DLD1 (cell line): ENCODE results near the gene VAV2.

Source experiments
- in situ Hi-C: cut with HindIII; loops from 2 replicates; pipeline ENCODE4 v1.10.0; 2017; ENCODE audit warnings: low sequenced_read_pairs

VAV2 gene

GRCh38 chr9:133954862-133955529 lies 37.1 kb downstream of the VAV2 start:
- in situ Hi-C loops = no loop called here

DNA sequence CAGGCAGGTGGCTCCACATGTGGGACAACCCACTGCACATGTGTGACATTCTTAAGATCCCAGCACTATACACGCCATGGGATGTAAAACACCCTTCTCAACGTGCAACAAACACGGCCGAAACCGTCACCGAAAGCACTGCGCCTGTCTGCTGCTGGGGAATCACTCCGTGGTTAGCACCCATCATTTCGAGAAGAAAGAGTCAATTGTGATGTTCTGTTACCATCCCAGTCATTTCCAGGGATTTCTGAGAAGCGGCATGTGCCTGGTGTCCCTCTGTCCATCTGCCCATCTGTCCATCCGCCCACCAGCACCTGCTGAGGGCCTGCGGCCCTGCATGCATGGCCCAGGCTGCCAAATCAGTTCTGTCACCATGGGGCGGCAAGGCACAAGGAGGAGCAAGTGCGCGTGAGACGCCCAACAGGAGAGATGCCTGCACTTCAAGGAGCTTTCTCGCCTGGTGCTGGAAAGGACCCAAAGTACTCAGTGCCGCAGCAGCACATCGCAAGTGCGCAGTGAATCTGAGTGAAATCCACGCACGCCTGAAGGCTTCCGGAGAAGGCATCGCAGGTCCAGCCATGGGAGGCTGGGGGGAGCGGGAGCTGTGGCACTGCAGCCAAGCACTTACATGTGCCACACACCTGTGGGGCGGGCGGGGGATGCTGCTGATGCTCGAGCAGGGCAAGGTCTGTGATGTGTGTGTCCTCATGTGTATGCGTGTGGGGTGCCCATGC lies 38.0 kb downstream of the VAV2 start:
- in situ Hi-C loops = no loop called here

- in situ Hi-C loops = no loop called here
These were observed 38.5 kb downstream of the VAV2 start for GRCh38 chr9:133953621-133953975.

GRCh38 chr9:133952598-133953550 lies 39.2 kb downstream of the VAV2 start:
- in situ Hi-C loops = no loop called here

DNA sequence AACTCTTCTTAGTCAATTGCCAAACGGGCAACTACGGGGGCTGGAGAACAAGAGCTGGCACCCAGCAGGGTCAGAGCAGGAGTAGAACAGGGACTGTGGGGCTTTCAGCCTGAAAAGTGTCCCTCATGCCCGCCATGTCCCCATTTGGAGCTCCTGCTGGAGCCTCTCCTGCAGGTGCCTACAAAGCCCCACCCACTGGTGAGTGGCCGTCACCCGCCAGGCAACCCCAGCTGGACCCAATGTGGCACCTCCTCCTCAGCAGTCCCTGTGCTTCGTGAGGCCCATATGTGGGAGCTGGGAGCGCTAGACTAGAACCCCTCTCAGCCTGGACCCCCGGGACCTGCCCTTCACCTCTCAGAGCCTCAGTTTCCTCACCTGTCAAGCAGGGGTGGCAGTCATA lies 40.9 kb downstream of the VAV2 start:
- in situ Hi-C loops = no loop called here

GRCh38 chr9:133950629-133951111 lies 41.5 kb downstream of the VAV2 start:
- in situ Hi-C loops = no loop called here

- in situ Hi-C loops = no loop called here
These were observed 41.9 kb downstream of the VAV2 start for GRCh38 chr9:133950192-133950591.

DNA sequence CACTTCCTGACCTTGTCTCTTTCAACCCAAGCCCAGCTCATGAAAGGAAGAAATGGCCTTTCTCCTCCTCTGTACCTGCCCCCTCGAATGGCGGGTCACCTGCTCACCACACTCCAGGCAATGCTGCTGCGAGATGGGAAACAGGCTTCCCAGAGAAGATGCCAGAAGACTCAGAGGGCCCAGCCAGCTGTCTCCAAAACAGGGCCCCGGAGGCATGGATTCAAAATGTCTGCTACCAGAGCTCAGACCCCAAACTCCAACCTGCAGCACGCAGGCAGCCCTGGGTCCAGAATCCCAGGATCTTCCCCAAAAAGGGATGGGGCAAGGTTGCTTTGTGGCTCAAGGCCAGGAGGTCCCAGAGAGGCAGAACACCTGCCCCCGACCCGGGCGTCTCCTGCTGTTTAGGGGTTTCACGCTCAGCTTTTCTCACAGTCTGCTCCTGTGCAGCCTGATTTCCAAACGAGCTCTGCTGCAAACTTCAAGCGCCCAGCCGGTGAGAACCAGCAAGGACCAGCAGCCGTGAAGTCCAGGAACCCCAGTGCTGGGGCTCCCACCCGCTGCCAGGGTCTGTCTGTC lies 42.5 kb downstream of the VAV2 start:
- in situ Hi-C loops = no loop called here

DNA sequence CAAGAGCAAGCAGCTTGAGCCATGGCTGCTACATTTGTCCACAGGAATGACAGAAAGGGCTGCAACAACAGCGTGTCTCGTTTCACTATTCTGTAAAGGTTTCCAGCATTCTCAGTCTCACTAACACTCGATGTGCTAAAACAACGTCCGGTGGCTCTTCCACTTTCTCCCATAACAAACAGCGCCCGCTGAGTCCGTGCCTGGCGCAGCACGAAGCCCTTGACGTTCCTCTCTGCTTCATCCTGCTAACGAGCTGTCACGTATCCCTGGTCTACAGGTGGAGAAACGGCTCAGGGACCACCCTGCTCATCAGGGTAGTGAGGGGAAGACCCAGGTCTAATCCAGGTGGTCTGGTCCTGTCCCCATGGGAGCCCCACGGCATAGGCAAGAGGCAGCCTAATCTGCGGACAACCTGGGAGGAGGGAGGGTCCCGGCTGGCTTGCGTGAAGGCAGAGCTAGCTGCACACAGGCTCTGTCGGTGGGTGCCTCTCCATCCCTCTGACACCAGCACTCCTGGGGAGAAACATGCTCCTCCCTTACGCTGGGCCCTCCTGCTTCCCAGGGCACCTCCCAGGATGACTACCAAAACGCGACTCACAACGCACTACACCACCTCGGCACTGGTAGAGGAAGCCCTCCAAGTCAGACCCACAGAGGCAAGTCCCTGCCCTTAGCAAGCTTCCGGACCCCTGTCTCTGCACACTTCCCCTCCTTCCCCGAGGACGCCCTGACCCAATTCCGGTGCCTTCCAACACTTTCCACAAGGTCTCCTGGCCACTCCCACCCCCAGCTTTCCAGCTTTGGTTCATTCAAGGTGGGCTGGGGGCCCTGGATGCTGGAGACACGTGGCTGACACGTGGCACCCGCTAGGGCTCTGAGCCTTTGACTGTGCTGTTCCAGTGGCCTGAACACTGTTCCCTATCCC lies 43.3 kb downstream of the VAV2 start:
- in situ Hi-C loops = no loop called here

- in situ Hi-C loops = no loop called here
These were observed 44.0 kb downstream of the VAV2 start for GRCh38 chr9:133948131-133948530.

GRCh38 chr9:133946840-133947486 lies 45.2 kb downstream of the VAV2 start:
- in situ Hi-C loops = no loop called here

GRCh38 chr9:133945977-133946753 lies 46.0 kb downstream of the VAV2 start:
- in situ Hi-C loops = no loop called here

- in situ Hi-C loops = no loop called here
These were observed 46.7 kb downstream of the VAV2 start for GRCh38 chr9:133945314-133945975.

- in situ Hi-C loops = no loop called here
These were observed 47.4 kb downstream of the VAV2 start for GRCh38 chr9:133944746-133945135.

DNA sequence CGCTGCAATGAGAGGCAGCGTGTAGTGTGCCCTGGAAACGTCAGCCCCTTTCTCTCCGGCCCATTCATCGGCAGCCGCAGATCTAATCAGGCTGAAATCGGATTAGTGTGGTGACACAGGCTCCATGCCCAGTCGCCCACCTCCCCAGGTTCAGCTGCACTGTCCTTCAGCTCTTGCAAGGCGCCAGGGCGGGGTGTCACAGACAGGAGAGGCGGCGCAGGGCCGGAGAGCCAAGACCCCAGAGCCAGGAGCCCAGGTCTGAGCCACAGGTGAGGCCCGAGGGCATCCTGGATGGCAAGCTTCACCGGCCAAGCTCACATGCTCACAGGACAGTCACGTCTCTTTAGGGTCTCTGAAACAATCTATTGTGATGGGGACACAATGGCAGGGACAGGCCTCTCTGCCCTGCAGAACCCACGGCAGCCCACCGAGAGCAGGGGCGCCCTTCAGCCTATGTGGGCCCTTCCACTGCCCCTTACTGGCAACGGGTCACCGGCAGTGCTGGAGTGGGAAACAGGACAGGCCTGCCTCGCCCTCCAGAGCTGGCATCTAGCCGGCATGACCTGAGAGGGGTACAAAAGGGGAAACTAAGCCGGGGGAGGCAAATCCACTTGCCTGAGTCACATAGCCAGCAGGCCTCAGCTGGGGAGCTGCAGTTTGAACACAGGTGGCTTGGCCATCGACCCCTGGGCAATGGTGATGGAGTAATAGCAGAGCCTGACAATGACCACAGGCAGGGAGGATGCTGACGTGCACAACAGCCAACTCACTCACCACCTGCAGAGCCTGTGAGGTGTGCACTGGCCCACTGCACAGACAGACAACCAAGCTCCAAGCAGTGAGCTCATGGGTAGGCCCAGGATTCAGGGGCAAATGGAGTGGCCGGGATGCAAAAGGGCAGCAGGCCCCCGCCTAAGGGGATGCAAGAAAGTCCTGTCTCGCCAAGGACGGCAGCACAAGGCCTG lies 48.1 kb downstream of the VAV2 start:
- in situ Hi-C loops = no loop called here

DNA sequence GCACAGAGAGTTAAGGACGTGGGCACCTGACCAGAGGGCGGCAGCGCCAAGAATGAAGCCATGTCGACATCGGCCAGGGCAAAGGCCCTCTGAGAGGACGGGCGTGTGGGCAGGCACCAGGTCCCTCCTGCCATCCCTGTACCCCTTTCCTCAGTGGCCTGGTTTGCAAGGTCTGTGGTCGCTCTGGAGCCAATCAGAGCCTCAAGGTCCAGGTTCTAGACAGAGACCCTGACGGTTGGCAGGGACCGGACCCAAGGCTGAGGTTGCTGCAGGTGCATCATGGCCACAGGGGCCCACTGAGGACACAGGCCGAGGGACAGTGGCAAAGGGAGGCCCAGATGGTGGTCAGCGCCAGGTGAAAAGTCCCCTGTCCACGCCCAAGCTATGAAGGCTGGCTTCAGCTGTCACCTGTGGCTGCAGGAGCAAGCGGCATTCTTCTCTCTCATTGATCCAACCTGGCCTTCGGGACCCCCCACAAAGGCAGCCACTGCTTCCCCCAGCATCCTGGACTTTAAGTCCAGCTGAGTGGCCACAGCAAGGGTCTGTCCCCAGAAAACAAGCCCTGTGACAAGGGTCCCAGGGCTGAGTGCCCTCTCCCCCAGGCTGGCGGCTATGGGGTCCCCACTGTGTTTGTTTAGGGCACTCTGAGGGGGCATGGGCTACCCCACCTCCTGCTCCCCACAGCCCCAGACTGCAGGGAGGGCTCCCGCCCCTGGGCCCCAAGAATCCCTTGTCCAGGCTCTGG lies 48.9 kb downstream of the VAV2 start:
- in situ Hi-C loops = no loop called here
